ENCODE data around the gene KDM4C.

- TF ChIP-seq TAF1 (IDR thresholded peaks at IDR 0.05; ENCODE audit: borderline replicate concordance, low read depth, low read length) (no peak), POLR2A (IDR thresholded peaks at IDR 0.05; ENCODE audit: low read depth, low read length) (no peak)
These were observed 174.1 kb downstream of the KDM4C start for GRCh38 chr9:6931913-6932312.
